Mononuclear cell (primary cell): ENCODE data around the gene GPATCH8. TPM values are rescaled to one million over a fixed set of nuclear protein-coding genes. Genes with fewer than 3 reads are reported as not detected.

Experiments used
- H3K27me3 ChIP-seq: 2 replicates; pipeline ENCODE4 v1.6.0; 2011; ENCODE audit warnings: low read length, control low read depth; ENCODE audit not compliant: insufficient read depth
- H3K4me1 ChIP-seq: 2 replicates; pipeline ENCODE4 v1.5.1; 2011; ENCODE audit warnings: mild to moderate bottlenecking, low read length, control low read depth; ENCODE audit not compliant: insufficient read depth
- H3K4me3 ChIP-seq: 2 replicates; pipeline ENCODE4 v1.5.1; 2011; ENCODE audit warnings: mild to moderate bottlenecking, low read length, moderate library complexity
- H3K9me3 ChIP-seq: 2 replicates; pipeline ENCODE4 v1.5.1; 2011; ENCODE audit warnings: low read depth, mild to moderate bottlenecking, control low read depth, low read length
- total RNA-seq: library from RNA; depleted of rRNA; stranded (reverse); fragments of >200 nt; gene quantifications from one replicate; pipeline ENCODE4 v1.2.3, GENCODE V29; 2012

GPATCH8 gene
- total RNA-seq, 1 donor = 72.9 TPM

- H3K4me3 ChIP-seq = no peak overlapping the region
- no peaks in the 10 kb centered on the region for H3K27me3 ChIP-seq
- H3K4me1 ChIP-seq = peaks cover 33% of the 10 kb centered on the region
- H3K9me3 ChIP-seq = no peaks in the 10 kb centered on the region
Observed at GRCh38 chr17:44499722-44500121, 3.5 kb downstream of the GPATCH8 start.

- Histone ChIP-seq H3K27me3 (no peaks in the 10 kb centered on the region), H3K4me3 (no peak overlapping the region), H3K4me1 (peaks cover 19% of the 10 kb centered on the region), H3K9me3 (no peaks in the 10 kb centered on the region)
Observed at GRCh38 chr17:44496815-44497214, 6.4 kb downstream of the GPATCH8 start.

DNA sequence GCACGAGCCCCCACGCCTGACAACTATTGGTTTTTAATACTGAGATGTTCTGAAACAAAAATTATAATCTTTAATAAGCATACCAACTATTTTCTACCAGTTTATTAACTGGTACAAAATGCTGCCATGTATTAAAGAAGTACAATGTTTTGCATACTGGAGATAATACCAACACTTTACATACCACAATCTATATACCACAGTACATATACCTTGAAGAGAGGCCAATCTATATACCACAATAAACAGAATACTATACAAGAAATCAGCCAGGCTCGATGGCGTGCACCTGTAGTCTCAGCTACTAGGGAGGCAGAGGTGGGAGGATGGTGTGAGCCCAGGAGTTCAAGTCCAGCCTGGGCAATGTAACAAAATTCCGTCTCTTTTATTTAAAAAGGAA lies 9.9 kb downstream of the GPATCH8 start:
- no peak overlapping the region for H3K4me3 ChIP-seq
- H3K27me3 ChIP-seq = no peaks in the 10 kb centered on the region
- peaks cover 6% of the 10 kb centered on the region for H3K4me1 ChIP-seq
- no peaks in the 10 kb centered on the region for H3K9me3 ChIP-seq

- peaks cover 6% of the 10 kb centered on the region for H3K4me1 ChIP-seq
- no peaks in the 10 kb centered on the region for H3K27me3 ChIP-seq
- no peaks in the 10 kb centered on the region for H3K9me3 ChIP-seq
- no peak overlapping the region for H3K4me3 ChIP-seq
Observed at GRCh38 chr17:44492706-44493272, 10.4 kb downstream of the GPATCH8 start.

- peaks cover 4% of the 10 kb centered on the region for H3K4me1 ChIP-seq
- H3K27me3 ChIP-seq = no peaks in the 10 kb centered on the region
- H3K4me3 ChIP-seq = no peak overlapping the region
- no peaks in the 10 kb centered on the region for H3K9me3 ChIP-seq
Observed at GRCh38 chr17:44489581-44489980, 13.6 kb downstream of the GPATCH8 start.

GRCh38 chr17:44487170-44487569 lies 16.0 kb downstream of the GPATCH8 start:
- Histone ChIP-seq H3K4me3 (no peak overlapping the region), H3K27me3 (no peaks in the 10 kb centered on the region), H3K4me1 (no peaks in the 10 kb centered on the region), H3K9me3 (no peaks in the 10 kb centered on the region)

DNA sequence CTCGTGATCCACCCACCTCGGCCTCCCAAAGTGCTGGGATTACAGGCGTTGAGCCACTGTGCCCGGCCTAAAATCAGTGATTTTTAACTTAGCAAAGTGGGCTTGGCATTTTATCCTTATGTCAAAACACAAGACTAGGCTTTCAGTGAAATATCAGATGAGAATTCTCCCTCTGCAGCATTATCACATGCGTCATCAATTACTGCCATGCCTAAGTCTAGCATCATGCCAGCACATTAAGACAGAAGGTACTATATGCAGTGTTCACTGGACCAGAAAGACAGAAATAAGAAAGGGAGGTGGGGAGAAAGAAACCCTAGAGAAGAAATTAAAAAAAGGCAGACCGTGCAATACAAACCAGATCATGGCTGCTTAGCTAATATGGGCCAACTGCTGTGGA lies 29.8 kb downstream of the GPATCH8 start:
- H3K4me1 ChIP-seq = no peaks in the 10 kb centered on the region
- H3K4me3 ChIP-seq = no peak overlapping the region
- no peaks in the 10 kb centered on the region for H3K27me3 ChIP-seq
- H3K9me3 ChIP-seq = no peaks in the 10 kb centered on the region

GRCh38 chr17:44469676-44470075 lies 33.5 kb downstream of the GPATCH8 start:
- Histone ChIP-seq H3K4me3 (no peak overlapping the region), H3K9me3 (no peaks in the 10 kb centered on the region), H3K27me3 (no peaks in the 10 kb centered on the region), H3K4me1 (peaks cover 4% of the 10 kb centered on the region)

DNA sequence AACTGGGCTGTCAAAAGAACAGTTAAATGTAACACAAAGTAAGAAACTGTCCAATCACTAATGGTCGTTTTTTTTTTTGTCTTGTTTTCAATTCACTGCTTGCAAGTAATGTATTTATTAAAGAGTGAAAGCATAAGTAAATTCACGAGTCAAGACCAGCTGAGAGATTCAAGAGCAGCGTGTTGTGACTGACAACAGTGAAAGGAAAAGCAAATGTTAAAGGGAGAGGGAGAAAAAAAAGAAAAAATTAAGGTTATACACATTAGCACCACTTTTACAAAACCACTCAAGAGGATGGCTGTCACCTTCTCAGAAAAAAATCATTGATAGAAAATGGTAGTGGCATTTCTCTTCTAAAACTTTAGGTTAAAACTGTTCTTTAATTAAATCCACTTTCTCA lies 36.1 kb downstream of the GPATCH8 start:
- no peak overlapping the region for H3K4me3 ChIP-seq
- H3K4me1 ChIP-seq = peaks cover 4% of the 10 kb centered on the region
- H3K9me3 ChIP-seq = no peaks in the 10 kb centered on the region
- no peaks in the 10 kb centered on the region for H3K27me3 ChIP-seq

GRCh38 chr17:44466339-44466738 lies 36.9 kb downstream of the GPATCH8 start:
- H3K4me1 ChIP-seq = peaks cover 4% of the 10 kb centered on the region
- no peaks in the 10 kb centered on the region for H3K27me3 ChIP-seq
- H3K9me3 ChIP-seq = no peaks in the 10 kb centered on the region
- no peak overlapping the region for H3K4me3 ChIP-seq

DNA sequence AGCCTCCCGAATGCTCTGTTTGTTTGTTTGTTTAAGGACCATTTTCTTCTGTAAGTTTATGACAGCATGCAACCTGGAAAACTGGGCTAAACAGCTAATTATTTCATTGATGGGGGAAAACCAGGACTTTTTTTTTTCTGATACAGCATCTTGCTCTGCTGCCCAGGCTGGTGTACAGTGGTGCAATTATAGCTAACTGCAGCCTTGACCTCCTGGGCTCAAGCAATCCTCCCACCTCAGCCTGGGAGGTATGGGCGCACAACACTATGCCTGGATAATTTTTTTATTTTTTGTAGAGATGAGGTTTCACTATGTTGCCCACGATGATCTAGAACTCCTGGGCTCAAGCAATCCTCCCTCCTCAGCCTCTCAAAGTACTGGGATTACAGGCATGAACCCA lies 37.3 kb downstream of the GPATCH8 start:
- no peaks in the 10 kb centered on the region for H3K27me3 ChIP-seq
- H3K4me3 ChIP-seq = no peak overlapping the region
- peaks cover 4% of the 10 kb centered on the region for H3K4me1 ChIP-seq
- H3K9me3 ChIP-seq = no peaks in the 10 kb centered on the region

DNA sequence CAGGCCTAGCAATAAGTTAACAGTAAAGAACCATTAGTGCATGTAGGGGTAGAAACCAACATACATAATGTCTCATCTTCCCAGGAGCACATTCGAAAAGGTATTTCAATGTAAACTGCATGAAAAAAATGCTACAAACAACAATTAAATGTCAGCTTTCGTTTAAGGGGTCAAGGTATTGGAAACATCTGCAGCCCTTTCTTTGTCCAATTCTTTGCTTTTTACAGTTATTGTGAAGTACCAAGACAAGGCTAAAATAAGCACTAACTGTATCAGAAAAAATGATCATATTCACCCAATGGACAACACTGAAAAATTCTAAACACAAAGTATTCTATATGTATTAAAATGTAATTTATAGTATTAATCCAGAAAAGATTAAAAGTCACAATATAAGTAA lies 37.9 kb downstream of the GPATCH8 start:
- no peak overlapping the region for H3K4me3 ChIP-seq
- no peaks in the 10 kb centered on the region for H3K9me3 ChIP-seq
- H3K27me3 ChIP-seq = no peaks in the 10 kb centered on the region
- peaks cover 4% of the 10 kb centered on the region for H3K4me1 ChIP-seq

- no peaks in the 10 kb centered on the region for H3K27me3 ChIP-seq
- H3K4me1 ChIP-seq = peaks cover 4% of the 10 kb centered on the region
- no peak overlapping the region for H3K4me3 ChIP-seq
- H3K9me3 ChIP-seq = no peaks in the 10 kb centered on the region
Observed at GRCh38 chr17:44464037-44464436, 39.2 kb downstream of the GPATCH8 start.

GRCh38 chr17:44451832-44452231 lies 51.4 kb downstream of the GPATCH8 start:
- Histone ChIP-seq H3K27me3 (no peaks in the 10 kb centered on the region), H3K4me3 (no peak overlapping the region), H3K9me3 (no peaks in the 10 kb centered on the region), H3K4me1 (no peaks in the 10 kb centered on the region)

- H3K9me3 ChIP-seq = no peaks in the 10 kb centered on the region
- no peak overlapping the region for H3K4me3 ChIP-seq
- no peaks in the 10 kb centered on the region for H3K4me1 ChIP-seq
- no peaks in the 10 kb centered on the region for H3K27me3 ChIP-seq
Observed at GRCh38 chr17:44451016-44451627, 52.1 kb downstream of the GPATCH8 start.

GRCh38 chr17:44448412-44448811 lies 54.8 kb downstream of the GPATCH8 start:
- no peaks in the 10 kb centered on the region for H3K9me3 ChIP-seq
- H3K4me3 ChIP-seq = no peak overlapping the region
- no peaks in the 10 kb centered on the region for H3K4me1 ChIP-seq
- H3K27me3 ChIP-seq = no peaks in the 10 kb centered on the region
